Omental fat pad (tissue), 4 donors: Measurements from ENCODE around the gene SRGAP2B. TPM values are rescaled to one million over a fixed set of nuclear protein-coding genes. Genes with fewer than 3 reads are reported as not detected.
"Not testable (repeated sequence)": the region's sequence is repeated elsewhere in the genome, so short reads cannot be mapped to it uniquely, and the experiment has no call there.

ENCODE experiments used
- ATAC-seq: fragments of 150-250 bp; one replicate; pipeline ENCODE4 v1.9.1; 2016; ENCODE audit warnings: mild to moderate bottlenecking, moderate library complexity; ENCODE audit not compliant: low FRiP score
- DNase-seq: peaks from one replicate; pipeline ENCODE4 v3.0.0-alpha.2; 2019; ENCODE audit warnings: low spot score
- total RNA-seq, 4 donors: library from RNA; depleted of rRNA; stranded (reverse); fragments of >200 nt; gene quantifications; one replicate each; pipeline ENCODE4 v1.1.0, GENCODE V29; 2016

The SRGAP2B gene
- total RNA-seq, 4 donors from 2014 or later, result 11.2 to 58.5 (median 19.2) TPM

DNA sequence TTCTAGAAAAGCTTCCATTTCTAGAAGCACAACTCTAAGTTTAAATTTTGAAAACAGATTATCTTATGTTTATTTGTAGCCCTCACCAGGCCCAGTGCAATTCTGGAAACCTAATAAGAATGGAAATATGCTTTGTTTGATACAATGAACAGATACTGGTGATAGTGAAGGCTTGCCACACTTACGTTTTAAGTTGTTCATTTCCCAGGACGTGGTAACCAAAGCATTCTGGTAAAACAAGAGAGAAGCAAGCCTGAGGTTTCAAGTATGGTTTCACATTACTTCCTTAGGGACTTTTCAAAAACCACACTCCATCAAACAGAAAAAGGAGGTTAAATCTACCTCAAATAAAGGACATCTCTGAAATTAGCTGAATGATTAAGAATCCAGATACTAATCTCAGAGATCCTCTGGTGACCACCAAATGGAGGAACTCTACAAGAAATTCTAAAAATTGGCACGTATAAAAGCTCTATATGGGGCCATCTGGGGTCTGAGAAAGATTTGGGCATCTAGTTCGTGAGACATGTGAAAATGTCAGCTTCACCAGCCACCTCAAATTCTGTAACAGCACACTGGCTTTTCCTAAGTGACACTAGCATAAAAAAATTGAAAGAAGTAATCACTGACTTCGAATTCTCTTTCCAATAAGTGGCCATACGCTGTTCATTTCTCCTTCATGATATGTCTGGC, 164.9 kb downstream of the SRGAP2B start:
- not testable (repeated sequence) for DNase-seq, ATAC-seq

DNA sequence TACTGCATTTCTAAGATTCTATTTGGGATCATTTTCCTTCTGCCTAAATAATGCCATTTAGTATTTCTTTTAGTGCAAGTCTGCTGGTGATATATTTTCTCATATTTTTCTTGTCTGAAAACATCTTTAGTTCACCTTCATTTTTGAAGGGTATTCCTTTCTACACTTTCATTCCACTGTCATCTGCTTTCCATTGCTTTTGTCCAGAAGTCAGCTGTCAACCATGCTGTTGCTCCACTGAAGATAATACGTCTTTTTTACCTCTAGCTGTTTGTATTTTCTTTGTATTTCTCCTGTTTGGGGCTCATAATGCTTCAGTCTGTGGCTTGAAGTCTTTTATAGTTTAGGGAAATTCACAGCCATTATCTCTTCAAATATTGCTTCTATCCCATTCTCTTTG, 167.8 kb downstream of the SRGAP2B start:
- not testable (repeated sequence) for ATAC-seq

DNA sequence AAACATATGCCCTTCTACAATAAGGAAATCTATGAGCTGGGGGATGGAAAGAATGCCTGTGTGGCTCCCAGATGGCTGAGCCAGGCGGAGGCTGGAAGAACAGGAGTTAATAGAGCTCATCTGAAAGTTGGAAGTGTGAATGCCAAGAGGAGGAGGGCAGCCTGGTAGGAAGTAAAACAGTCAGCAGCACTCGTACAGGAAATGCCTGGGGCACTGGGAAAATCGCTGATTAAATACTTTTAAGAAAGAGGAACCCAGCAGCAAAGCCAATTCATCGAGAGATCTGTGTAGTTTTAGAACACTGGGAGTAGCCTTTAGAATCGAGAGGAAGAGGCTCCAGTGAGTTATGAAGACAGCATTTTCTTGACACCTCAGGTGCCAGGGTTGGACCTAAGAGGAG, 171.5 kb downstream of the SRGAP2B start:
- not testable (repeated sequence) for DNase-seq
- peak; percentile 45 for ATAC-seq

More for the DNA sequence above, 167.8 kb downstream of the SRGAP2B start:
- DNase-seq, result not testable (repeated sequence)

DNA sequence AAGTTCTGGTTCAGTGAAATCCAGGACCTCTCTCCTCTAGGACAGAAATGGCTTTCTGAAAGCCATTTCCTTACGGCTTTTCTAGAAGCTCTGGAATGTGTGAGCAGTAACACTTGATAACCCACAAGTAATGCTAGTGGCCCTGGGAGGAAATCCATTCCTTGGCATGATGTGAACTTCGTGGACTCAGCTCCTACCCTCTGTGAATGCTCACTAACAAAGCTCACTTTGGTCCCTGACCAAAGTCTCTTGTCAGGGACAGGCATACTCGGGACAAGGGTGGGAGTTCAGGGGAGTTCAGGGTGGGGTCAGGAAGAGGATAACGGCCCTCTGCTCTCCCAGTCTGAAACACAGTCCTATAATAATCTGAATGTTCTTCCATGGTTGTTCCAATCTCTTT, 172.3 kb downstream of the SRGAP2B start:
- ATAC-seq, result not testable (repeated sequence)

GRCh38 chr1:144919106-144919505, 176.0 kb downstream of the SRGAP2B start:
- DNase-seq, ATAC-seq: not testable (repeated sequence)

More for the DNA sequence above, 172.3 kb downstream of the SRGAP2B start:
- not testable (repeated sequence) for DNase-seq

GRCh38 chr1:144918027-144918603, 177.0 kb downstream of the SRGAP2B start:
- not testable (repeated sequence) for DNase-seq
- peak; percentile 42 for ATAC-seq

DNA sequence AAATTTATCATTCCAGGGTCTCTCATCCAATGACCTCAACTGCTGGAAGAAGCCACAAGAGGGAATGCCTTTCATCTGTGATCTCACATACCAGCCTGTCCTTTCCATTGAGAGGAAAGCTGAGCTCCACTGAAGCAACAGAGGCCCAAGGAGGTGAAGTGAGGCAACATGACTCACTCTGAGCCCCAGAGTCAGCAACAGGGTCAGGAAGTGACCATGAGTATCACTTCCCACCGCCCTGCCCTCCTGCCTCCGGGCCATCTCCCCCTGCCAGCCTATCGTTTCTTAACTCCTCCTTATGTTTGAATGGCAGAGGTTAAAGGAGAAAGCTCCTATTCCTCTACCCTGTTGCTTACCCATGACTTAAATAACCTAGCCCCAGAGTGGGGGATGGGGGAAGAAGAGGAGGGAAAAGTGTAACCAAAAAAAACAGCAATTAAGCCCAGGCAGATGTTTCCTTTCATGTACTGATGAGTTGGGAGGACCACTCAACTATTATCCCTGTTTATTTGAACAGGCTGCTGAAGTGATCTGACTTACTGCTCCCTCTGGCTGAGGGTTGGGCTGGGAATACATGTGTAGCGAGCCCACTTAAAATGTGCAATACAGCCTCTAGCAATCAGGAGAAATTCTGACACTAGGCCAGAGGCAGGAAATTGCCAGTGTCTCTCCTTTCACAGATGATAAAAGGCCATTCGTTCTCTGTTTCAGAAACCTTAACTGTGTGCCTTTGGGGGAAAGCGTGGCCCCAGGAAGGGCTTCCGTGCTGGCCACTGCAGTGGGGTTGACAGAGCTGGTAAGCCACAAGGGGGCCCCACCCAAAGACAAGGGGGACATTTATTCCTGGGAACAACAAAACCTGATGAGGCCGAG, 177.7 kb downstream of the SRGAP2B start:
- peak; percentile 41 for ATAC-seq

DNA sequence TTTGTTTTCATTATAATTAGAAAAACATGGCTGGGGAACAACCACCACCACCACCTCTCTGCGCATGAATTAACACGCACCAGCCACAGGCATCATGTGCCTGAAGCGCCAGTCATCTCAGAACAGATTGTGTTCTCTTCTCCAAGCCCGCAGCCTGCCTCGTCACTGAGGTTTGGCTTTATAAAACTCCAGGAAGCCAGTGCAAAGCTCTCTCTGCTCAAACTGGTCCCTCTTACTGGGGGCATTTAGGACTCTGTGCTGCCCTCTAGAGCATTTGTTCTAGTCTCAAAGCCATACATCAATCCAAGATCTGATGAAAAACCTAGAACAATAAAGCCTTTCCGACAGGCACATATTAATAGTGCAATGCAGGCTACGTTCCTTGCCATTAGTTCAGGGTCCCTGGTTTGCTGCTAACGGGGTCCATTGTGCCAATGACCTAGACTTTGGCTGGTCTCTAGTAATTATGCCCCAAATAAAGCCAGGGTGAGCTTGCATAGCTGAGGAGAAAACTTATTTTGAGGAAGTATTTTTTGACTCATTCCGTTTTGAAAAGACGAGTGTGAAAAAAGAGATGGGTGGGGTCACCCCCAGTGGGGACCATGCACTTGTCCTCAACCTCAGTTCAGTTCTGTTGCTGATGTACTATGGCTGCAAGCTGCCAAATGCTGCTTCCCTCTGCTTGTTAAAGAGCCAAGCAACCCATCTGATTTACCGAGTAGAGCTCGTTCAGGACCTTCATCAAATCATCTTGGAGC, 181.0 kb downstream of the SRGAP2B start:
- not testable (repeated sequence) for DNase-seq, ATAC-seq

More for the DNA sequence above, 177.7 kb downstream of the SRGAP2B start:
- DNase-seq, result not testable (repeated sequence)

- ATAC-seq, DNase-seq: not testable (repeated sequence)
Measured at GRCh38 chr1:144913458-144913857, 181.7 kb downstream of the SRGAP2B start.

GRCh38 chr1:144910729-144911128, 184.4 kb downstream of the SRGAP2B start:
- not testable (repeated sequence) for ATAC-seq, DNase-seq

- ATAC-seq, DNase-seq: not testable (repeated sequence)
Measured at GRCh38 chr1:144900841-144901240, 194.3 kb downstream of the SRGAP2B start.

DNA sequence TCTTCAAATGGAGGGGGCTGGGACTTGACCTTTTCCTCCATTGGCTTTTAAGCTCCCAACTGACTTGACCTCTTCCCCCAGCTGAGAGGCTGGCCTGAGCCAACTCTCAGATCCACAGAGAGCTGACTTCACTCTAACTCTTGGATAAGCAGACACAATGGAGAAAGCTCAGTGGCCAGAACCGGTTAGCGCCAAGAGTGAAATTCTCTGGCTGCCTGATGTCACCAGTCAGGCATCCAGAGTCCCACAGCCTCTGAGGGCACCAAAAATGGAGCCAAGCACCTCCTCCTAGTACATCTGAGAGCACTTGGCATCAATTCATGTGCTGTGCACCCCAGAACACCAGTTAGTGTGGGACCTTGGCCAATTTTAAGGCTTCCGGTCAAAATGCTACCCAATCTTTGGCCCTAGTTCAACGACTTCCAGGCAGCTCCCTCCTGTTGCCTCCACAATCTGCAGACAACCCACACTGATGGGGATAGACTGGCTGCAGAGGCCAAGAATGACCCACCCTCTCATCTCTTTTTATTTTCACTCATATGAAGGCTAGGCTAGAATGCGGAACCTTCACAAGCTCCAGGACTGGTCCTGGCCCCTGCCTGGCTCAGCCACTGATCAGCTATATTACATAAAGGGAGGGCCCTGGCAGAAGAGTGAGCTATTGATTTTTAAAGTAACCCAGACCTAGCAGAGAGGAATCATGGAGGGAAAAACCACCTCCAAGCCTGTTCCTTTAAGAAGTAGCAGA, 200.5 kb downstream of the SRGAP2B start:
- not testable (repeated sequence) for DNase-seq
- peak; percentile 56 for ATAC-seq

DNA sequence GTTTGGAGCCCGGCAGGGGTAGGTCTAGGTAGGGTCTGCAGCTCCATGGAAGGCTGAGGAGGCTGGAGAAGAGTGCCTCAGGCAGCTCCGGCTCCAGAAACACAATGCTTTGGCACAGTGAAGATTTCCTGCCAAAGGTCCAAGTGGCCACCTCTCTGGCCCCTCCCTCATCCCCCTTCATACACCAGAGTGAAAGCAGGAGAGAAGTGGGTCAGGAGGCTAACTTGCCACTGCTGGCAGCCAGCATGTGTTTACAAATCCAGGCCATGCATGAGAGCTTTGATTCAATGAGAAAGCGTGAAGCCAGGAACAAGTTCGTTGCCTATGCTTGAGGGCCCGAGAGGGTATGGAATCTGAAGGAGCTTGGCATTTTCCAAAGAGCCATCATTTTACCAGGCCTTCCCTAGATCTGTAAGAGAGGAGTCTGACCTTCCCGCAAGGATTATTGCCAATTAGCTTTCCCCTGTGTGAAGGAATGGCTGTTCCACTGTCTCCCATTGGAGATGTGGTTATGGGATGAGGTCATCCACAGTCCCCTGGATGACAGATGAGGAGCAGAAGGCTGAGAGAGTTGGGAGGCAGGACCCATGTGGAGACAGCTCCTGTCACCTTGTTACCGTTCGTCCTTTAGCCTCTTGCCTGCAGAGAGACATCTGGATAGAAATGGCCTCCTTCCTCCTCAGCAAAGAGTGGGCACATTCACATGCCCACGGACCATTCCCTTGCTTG, 201.3 kb downstream of the SRGAP2B start:
- not testable (repeated sequence) for ATAC-seq

GRCh38 chr1:144893062-144893461, 202.1 kb downstream of the SRGAP2B start:
- ATAC-seq, DNase-seq: not testable (repeated sequence)

More for the DNA sequence above, 201.3 kb downstream of the SRGAP2B start:
- not testable (repeated sequence) for DNase-seq

GRCh38 chr1:144889450-144890115, 205.5 kb downstream of the SRGAP2B start:
- not testable (repeated sequence) for DNase-seq, ATAC-seq

DNA sequence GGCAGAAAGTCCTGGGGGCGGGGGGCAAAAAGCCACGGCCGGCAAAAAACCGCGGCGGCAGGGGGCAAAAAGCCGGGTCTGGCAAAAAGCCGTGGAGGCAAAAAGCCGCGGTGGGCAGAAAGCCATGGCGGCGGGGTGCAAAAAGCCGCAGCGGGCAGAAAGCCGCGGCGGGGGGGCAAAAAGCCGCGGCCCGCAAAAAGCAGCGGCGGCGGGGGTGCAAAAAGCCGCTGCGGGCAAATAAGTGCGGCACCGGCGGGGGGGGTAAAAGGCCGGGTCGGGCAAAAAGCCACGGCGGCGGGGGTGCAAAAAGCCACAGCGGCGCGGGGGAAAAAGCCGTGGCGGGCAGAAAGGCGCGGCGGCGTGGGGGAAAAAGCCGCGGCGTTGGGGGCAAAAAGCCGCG, 212.1 kb downstream of the SRGAP2B start:
- not testable (repeated sequence) for DNase-seq, ATAC-seq

- not testable (repeated sequence) for DNase-seq, ATAC-seq
Measured at GRCh38 chr1:144882343-144882742, 212.8 kb downstream of the SRGAP2B start.
